Activated CD8-positive, alpha-beta T cell treated with anti-CD3 and anti-CD28 coated beads for 36 hours (primary cell): ENCODE measurements around the gene FAM81B. TPM values are rescaled to one million over a fixed set of nuclear protein-coding genes. Genes with fewer than 3 reads are reported as not detected.
"Not testable (repeated sequence)": the region's sequence is repeated elsewhere in the genome, so short reads cannot be mapped to it uniquely, and the experiment has no call there.

Source experiments
- ATAC-seq: fragments of 200-7000 bp; cut with Tn5 transposase; one replicate; pipeline ENCODE4 v1.10.0; 2021; ENCODE audit warnings: mild to moderate bottlenecking, moderate library complexity
- CTCF ChIA-PET: fragments of 350-600 bp; sonication (Branson Sonifier 250); formaldehyde crosslinking; loops from one replicate; lab custom pipeline; 2021; ENCODE audit warnings: antibody characterized with exemption; lab: Charles Lee
- POLR2A ChIA-PET: fragments of 350-600 bp; sonication (Branson Sonifier 250); formaldehyde crosslinking; loops from one replicate; lab custom pipeline; 2021; ENCODE audit warnings: antibody characterized with exemption; lab: Charles Lee
- DNase-seq: peaks from one replicate; pipeline ENCODE4 v3.0.0-alpha.2; 2020
- H3K27ac Mint-ChIP-seq: one replicate; pipeline ENCODE4 v1.8.0; 2021; ENCODE audit warnings: mild to moderate bottlenecking, mixed read lengths
- H3K27me3 Mint-ChIP-seq: one replicate; pipeline ENCODE4 v1.8.0; 2021; ENCODE audit warnings: mixed read lengths
- H3K36me3 Mint-ChIP-seq: one replicate; pipeline ENCODE4 v1.8.0; 2021; ENCODE audit warnings: low read depth, mixed read lengths
- H3K4me1 Mint-ChIP-seq: one replicate; pipeline ENCODE4 v1.8.0; 2021; ENCODE audit warnings: low read depth, mixed read lengths
- H3K4me3 Mint-ChIP-seq: one replicate; pipeline ENCODE4 v1.8.0; 2021; ENCODE audit warnings: mild to moderate bottlenecking, moderate library complexity, mixed read lengths
- H3K9me3 Mint-ChIP-seq: one replicate; pipeline ENCODE4 v1.8.0; 2021; ENCODE audit warnings: mixed read lengths
- intact Hi-C: fragments of 100-400 bp; cut with micrococcal nuclease; formaldehyde crosslinking; loops from one replicate; pipeline ENCODE4 v1.10.0; 2022
- total RNA-seq, 2 experiments: library from RNA; stranded (reverse); gene quantifications; one replicate each; pipeline ENCODE4 v1.2.3, GENCODE V29; 2021
- TF ChIP-seq, protein P1 (sequence below): fragments of 200-600 bp; IDR thresholded peaks from one replicate; pipeline ENCODE4 v1.8.0; 2022; ENCODE audit warnings: antibody characterized with exemption, mild to moderate bottlenecking

The FAM81B gene
- total RNA-seq, 2 experiments from 2014 or later = not detected

DNA sequence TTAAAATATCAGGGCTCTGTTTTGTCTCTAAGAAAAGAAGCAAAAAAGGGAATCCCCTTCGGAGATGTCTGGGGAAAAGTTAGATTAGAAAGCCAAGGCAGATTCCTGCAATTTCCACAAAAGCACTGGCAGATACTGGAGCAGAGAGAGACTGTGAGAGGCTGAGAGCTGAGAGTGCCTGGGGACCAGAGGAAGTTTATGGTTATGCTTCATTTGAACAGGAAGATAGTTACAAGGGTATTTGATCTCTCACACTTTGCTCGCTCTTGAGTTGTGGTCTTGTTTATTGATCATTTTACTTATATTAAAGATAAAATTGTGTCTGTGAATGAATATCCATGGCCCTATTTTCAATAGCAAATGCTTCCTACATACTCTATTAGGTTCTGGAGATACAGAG is 32.8 kb upstream of the FAM81B start:
- DNase-seq (no peak), ATAC-seq (no peak)
- intact Hi-C loops = no loop called here
- no peaks in the 10 kb centered on the region for H3K9me3 Mint-ChIP-seq
- H3K27me3 Mint-ChIP-seq = peaks cover 4% of the 10 kb centered on the region
- H3K36me3 Mint-ChIP-seq = no peaks in the 10 kb centered on the region
- H3K4me3 Mint-ChIP-seq = no peak overlapping the region
- ChIA-PET CTCF (no interaction called here), POLR2A (no interaction called here)
- no peaks in the 10 kb centered on the region for H3K4me1 Mint-ChIP-seq
- no peak overlapping the region for H3K27ac Mint-ChIP-seq
- TF ChIP-seq, protein P1, sequence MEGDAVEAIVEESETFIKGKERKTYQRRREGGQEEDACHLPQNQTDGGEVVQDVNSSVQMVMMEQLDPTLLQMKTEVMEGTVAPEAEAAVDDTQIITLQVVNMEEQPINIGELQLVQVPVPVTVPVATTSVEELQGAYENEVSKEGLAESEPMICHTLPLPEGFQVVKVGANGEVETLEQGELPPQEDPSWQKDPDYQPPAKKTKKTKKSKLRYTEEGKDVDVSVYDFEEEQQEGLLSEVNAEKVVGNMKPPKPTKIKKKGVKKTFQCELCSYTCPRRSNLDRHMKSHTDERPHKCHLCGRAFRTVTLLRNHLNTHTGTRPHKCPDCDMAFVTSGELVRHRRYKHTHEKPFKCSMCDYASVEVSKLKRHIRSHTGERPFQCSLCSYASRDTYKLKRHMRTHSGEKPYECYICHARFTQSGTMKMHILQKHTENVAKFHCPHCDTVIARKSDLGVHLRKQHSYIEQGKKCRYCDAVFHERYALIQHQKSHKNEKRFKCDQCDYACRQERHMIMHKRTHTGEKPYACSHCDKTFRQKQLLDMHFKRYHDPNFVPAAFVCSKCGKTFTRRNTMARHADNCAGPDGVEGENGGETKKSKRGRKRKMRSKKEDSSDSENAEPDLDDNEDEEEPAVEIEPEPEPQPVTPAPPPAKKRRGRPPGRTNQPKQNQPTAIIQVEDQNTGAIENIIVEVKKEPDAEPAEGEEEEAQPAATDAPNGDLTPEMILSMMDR = no peak

DNA sequence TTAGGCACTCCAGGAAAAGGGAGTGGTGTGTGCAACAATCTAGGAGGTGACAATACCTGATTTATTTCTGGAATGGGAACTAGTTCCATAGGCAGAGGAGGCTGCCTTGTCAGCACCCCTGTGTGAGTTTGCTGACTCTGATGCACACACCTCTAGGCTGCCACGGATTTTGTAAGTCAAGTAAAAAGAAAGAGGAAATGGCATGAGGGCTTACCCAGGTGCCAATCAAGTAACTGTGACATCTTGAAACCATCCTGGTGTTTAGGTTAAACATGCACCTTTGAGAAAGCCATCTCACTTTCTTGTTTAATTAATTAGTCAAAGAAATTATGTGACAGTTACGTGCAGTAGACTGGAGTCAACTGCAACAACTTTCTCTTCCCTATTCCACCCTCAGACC is 32.3 kb upstream of the FAM81B start:
- Mint-ChIP-seq H3K27ac (no peak overlapping the region), H3K36me3 (no peaks in the 10 kb centered on the region), H3K9me3 (no peaks in the 10 kb centered on the region), H3K4me3 (no peak overlapping the region), H3K27me3 (peaks cover 4% of the 10 kb centered on the region), H3K4me1 (no peaks in the 10 kb centered on the region)
- CTCF ChIA-PET = no interaction called here
- DNase-seq (no peak), ATAC-seq (no peak)
- intact Hi-C loops = no loop called here
- TF ChIP-seq, protein P1 = no peak
- POLR2A ChIA-PET = no interaction called here

DNA sequence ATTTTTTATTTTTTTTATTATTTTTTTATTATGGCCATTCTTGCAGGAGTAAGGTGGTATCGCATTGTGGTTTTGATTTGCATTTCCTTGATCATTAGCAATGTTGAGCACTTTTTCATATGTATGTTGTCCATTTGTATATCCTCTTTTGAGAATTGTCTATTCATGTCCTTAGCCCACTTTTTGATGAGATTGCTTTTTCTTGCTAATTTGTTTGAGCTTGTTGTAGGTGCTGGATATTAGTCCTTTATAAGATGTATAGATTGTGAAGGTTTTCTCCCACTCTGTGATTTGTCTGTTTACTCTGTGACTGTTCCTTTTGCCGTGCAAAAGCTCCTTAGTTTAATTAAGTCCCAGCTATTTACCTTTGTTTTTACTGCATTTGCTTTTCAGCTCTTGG is 30.5 kb upstream of the FAM81B start:
- H3K27ac Mint-ChIP-seq, H3K36me3 Mint-ChIP-seq, CTCF ChIA-PET, H3K27me3 Mint-ChIP-seq, H3K4me1 Mint-ChIP-seq, H3K4me3 Mint-ChIP-seq, intact Hi-C loops, POLR2A ChIA-PET, H3K9me3 Mint-ChIP-seq, ATAC-seq, DNase-seq: not testable (repeated sequence)

DNA sequence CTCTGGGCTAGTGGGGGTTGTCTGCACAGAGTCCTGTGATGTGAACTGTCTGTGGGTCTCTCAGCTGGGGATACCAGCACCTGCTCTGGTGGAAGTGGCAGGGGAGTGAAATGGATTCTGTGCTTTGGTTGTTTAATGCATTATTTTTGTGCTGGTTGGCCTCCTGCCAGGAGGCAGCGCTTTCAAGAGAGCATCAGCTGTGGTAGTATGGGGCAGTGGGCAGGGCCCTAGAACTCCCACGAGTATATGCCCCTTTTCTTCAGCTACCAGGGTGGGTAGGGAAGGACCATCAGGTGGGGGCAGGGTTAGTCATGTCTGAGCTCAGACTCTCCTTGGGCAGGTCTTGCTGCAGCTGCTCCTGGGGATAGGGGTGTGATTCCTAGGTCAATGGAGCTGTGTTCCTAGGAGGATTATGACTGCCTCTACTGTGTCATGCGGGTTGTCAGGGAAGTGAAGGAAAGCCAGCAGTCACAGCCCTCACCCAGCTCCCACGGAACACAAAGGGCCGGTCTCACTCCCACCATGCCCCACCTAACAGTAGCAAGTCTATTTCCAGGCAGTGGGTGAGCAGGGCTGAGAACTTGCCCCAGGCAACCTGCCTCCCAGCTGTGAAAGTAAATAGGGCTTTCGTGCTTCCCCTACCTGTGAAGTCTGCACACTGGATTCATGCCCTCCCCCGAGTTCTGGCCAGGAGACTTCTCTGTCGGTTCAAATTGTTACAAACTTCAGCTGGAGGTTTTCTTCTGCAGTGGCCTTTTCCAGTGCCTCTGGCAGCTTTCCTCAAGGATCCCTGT is 25.7 kb upstream of the FAM81B start:
- ChIA-PET CTCF (no interaction called here), POLR2A (no interaction called here)
- intact Hi-C loops = no loop called here
- Mint-ChIP-seq H3K4me1 (no peaks in the 10 kb centered on the region), H3K36me3 (no peaks in the 10 kb centered on the region), H3K9me3 (peaks cover 7% of the 10 kb centered on the region), H3K27ac (no peak overlapping the region), H3K27me3 (peaks cover 2% of the 10 kb centered on the region), H3K4me3 (no peak overlapping the region)
- DNase-seq (no peak), ATAC-seq (no peak)
- TF ChIP-seq, protein P1 = no peak

DNA sequence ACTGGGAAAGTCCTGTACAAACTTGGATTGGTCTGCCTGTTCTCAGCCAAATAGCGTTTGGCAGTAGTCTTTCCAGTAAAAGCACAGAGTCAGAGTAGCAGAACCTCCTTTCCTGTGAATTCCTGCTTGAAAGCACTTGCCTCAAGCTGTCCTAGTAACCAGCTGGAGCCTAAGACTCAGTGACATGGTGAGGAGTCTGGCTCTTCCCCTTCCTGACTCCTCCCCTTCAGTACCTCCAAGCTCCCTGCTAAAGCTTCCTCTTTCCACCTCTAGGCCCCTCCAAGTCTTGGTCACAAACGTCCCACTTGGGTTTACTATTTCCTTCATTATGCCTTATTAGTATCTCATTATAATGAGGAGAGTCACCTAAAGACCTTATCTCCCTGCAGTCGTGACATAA is 21.4 kb upstream of the FAM81B start:
- peaks cover 4% of the 10 kb centered on the region for H3K27me3 Mint-ChIP-seq
- H3K36me3 Mint-ChIP-seq = no peaks in the 10 kb centered on the region
- ChIA-PET POLR2A (no interaction called here), CTCF (no interaction called here)
- no peak overlapping the region for H3K27ac Mint-ChIP-seq
- H3K4me1 Mint-ChIP-seq = no peaks in the 10 kb centered on the region
- H3K4me3 Mint-ChIP-seq = no peak overlapping the region
- TF ChIP-seq, protein P1 = no peak
- no peak for DNase-seq
- peaks cover 6% of the 10 kb centered on the region for H3K9me3 Mint-ChIP-seq
- ATAC-seq = no peak
- intact Hi-C loops = no loop called here
